ENCODE results near the gene TMOD3. TPM values are rescaled to one million over a fixed set of nuclear protein-coding genes. Genes with fewer than 3 reads are reported as not detected.
"Not testable (repeated sequence)": the region's sequence is repeated elsewhere in the genome, so short reads cannot be mapped to it uniquely, and the experiment has no call there.

TMOD3 gene
- total RNA-seq, 1 experiment from 2014 or later, result 94.6 TPM

DNA sequence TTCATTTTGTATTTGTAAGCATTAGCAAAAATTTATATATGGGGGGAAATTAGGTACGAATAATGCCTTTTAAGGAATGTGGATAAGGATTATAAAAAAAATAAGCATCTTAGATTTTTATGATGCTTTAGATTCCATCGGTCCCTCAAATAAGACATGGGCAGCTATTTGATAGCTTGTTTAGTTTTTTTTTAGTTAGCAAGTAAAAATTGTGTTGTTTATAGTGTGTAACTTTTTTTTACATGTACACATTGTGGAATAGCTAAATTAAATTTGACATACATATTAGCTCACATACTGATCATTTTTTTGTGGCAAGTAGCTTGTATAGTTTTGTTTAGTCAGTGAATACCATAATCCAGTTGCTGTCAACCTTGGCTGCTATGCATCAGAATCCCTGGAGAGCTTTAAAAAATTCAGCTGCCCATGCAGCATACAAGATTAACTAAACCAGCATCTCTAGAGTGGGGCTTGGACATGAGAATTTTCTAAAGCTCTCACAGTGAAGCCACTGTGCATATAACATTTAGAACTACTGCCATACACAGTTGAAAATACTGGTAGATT, 53.9 kb downstream of the TMOD3 start:
- no peaks in the 10 kb centered on the region for H3K27me3 Mint-ChIP-seq (ENCODE audit: insufficient read depth, unreplicated experiment)
- no peak overlapping the region for H3K27ac Mint-ChIP-seq (ENCODE audit: low read depth, unreplicated experiment)
- TF ChIP-seq, protein P1, sequence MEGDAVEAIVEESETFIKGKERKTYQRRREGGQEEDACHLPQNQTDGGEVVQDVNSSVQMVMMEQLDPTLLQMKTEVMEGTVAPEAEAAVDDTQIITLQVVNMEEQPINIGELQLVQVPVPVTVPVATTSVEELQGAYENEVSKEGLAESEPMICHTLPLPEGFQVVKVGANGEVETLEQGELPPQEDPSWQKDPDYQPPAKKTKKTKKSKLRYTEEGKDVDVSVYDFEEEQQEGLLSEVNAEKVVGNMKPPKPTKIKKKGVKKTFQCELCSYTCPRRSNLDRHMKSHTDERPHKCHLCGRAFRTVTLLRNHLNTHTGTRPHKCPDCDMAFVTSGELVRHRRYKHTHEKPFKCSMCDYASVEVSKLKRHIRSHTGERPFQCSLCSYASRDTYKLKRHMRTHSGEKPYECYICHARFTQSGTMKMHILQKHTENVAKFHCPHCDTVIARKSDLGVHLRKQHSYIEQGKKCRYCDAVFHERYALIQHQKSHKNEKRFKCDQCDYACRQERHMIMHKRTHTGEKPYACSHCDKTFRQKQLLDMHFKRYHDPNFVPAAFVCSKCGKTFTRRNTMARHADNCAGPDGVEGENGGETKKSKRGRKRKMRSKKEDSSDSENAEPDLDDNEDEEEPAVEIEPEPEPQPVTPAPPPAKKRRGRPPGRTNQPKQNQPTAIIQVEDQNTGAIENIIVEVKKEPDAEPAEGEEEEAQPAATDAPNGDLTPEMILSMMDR (IDR thresholded peaks at IDR 0.05; ENCODE audit: unreplicated experiment), result no peak
- H3K36me3 Mint-ChIP-seq (ENCODE audit: insufficient read depth, unreplicated experiment), result peaks cover 38% of the 10 kb centered on the region
- no peak overlapping the region for H3K4me3 Mint-ChIP-seq (ENCODE audit: unreplicated experiment)
- intact Hi-C loops (cut with micrococcal nuclease), result no loop called here
- DNase-seq (ENCODE audit: unreplicated experiment), result no peak
- ChIA-PET CTCF (interaction anchor here (0.7 to 1.7 kb wide), 5 partner anchors 17 to 203 kb away, joined by 3 to 5 read pairs (median 3); no protein-coding TSS in a partner anchor), POLR2A (interaction anchor here (0.6 to 1.8 kb wide), 2 partner anchors 17 to 53 kb away, joined by 4 to 7 read pairs; no protein-coding TSS in a partner anchor)
- peaks cover 30% of the 10 kb centered on the region for H3K4me1 Mint-ChIP-seq (ENCODE audit: insufficient read depth, unreplicated experiment)
- BruUV-seq (replicated peaks), result no TSS peak
- H3K9me3 Mint-ChIP-seq (ENCODE audit: unreplicated experiment), result no peaks in the 10 kb centered on the region

DNA sequence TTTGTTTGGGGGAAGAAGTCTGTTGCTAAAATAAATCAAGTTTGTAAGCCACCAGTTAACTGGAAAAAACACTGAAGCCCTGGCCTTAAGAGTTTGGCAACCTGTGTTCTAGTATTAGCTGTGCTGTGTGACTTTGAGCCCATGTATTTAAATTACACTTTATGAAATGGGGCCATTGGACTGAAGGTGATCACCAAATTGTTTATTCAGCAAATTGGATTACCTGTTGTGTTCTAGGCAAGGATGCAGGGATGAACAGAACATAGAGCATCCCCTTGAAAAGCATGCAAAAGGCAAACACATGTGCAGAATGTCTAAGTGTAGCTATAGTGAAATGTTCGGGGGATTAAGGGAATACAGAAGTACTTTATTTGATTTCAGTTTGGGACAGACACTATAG, 54.6 kb downstream of the TMOD3 start:
- peaks cover 29% of the 10 kb centered on the region for H3K4me1 Mint-ChIP-seq (ENCODE audit: insufficient read depth, unreplicated experiment)
- ChIA-PET CTCF (interaction anchor here (1.7 kb wide), 1 partner anchor 16 kb away, joined by 5 read pairs; no protein-coding TSS in a partner anchor), POLR2A (no interaction called here)
- peaks cover 42% of the 10 kb centered on the region for H3K36me3 Mint-ChIP-seq (ENCODE audit: insufficient read depth, unreplicated experiment)
- no peak overlapping the region for H3K27ac Mint-ChIP-seq (ENCODE audit: low read depth, unreplicated experiment)
- H3K4me3 Mint-ChIP-seq (ENCODE audit: unreplicated experiment), result no peak overlapping the region
- BruUV-seq (replicated peaks), result no TSS peak
- H3K27me3 Mint-ChIP-seq (ENCODE audit: insufficient read depth, unreplicated experiment), result no peaks in the 10 kb centered on the region
- intact Hi-C loops (cut with micrococcal nuclease), result no loop called here
- no peak for DNase-seq (ENCODE audit: unreplicated experiment)
- TF ChIP-seq, protein P1 (IDR thresholded peaks at IDR 0.05; ENCODE audit: unreplicated experiment), result no peak
- no peaks in the 10 kb centered on the region for H3K9me3 Mint-ChIP-seq (ENCODE audit: unreplicated experiment)

DNA sequence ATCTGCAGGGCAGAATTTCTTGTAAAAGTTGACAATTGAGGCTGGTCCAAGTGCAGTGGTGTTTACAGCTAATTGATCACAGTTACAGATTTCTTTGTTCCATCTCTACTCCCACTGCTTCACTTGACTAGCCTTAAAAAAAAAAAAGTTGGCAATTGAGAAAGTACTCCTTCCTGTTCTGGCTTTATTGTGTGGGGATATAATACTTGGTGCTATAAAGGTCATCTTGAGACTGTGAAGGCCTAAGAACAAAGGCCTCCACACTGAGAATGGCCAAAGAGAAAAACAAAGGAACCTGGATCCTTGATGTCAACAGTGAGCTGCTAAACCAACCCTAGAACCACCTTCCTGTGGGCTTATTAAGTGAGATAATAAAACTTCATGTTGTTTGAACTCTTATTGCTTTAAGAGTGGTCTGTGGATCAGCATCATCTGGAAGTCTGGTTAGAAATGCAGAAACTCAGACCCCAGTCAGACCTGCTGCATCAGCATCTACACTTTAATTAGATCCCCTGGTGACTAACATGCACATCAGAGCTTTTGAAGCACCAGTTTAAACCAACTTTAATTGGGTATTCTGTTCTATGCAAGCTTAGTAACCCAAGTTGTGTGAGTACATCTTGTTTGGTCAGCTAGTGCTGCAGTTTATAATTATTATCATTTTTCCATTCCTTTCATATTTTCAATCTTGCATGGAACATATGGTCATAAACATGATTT, 55.2 kb downstream of the TMOD3 start:
- no TSS peak for BruUV-seq (replicated peaks)
- DNase-seq (ENCODE audit: unreplicated experiment), result no peak
- H3K9me3 Mint-ChIP-seq (ENCODE audit: unreplicated experiment), result no peaks in the 10 kb centered on the region
- no peaks in the 10 kb centered on the region for H3K27me3 Mint-ChIP-seq (ENCODE audit: insufficient read depth, unreplicated experiment)
- peaks cover 48% of the 10 kb centered on the region for H3K36me3 Mint-ChIP-seq (ENCODE audit: insufficient read depth, unreplicated experiment)
- no peak overlapping the region for H3K27ac Mint-ChIP-seq (ENCODE audit: low read depth, unreplicated experiment)
- TF ChIP-seq, protein P1 (IDR thresholded peaks at IDR 0.05; ENCODE audit: unreplicated experiment), result no peak
- intact Hi-C loops (cut with micrococcal nuclease), result no loop called here
- CTCF ChIA-PET, result interaction anchor here (0.6 to 1.7 kb wide), 2 partner anchors 16 to 128 kb away, joined by 4 to 5 read pairs; no protein-coding TSS in a partner anchor
- no peak overlapping the region for H3K4me3 Mint-ChIP-seq (ENCODE audit: unreplicated experiment)
- peaks cover 23% of the 10 kb centered on the region for H3K4me1 Mint-ChIP-seq (ENCODE audit: insufficient read depth, unreplicated experiment)
- POLR2A ChIA-PET, result no interaction called here

DNA sequence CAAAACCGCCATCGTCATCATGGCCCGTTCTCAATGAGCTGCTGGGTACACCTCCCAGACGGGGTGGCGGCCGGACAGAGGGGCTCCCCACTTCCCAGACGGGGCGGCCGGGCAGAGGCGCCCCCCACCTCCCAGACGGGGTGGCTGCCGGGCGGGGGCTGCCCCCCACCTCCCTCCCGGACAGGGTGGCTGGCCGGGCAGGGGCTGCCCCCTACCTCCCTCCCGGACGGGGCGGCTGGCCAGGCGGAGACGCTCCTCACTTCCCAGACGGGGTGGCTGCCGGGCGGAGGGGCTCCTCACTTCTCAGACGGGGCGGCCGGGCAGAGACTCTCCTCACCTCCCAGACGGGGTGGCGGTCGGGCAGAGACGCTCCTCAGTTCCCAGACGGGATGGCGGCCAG, 56.3 kb downstream of the TMOD3 start:
- intact Hi-C loops (cut with micrococcal nuclease); CTCF ChIA-PET: not testable (repeated sequence)

More for the DNA sequence above, 56.3 kb downstream of the TMOD3 start:
- Mint-ChIP-seq H3K36me3 (ENCODE audit: insufficient read depth, unreplicated experiment) (peaks cover 47% of the 10 kb centered on the region), H3K4me1 (ENCODE audit: insufficient read depth, unreplicated experiment) (peaks cover 12% of the 10 kb centered on the region)
- H3K27ac Mint-ChIP-seq (ENCODE audit: low read depth, unreplicated experiment); POLR2A ChIA-PET; BruUV-seq (replicated peaks); DNase-seq (ENCODE audit: unreplicated experiment); H3K27me3 Mint-ChIP-seq (ENCODE audit: insufficient read depth, unreplicated experiment); H3K9me3 Mint-ChIP-seq (ENCODE audit: unreplicated experiment); H3K4me3 Mint-ChIP-seq (ENCODE audit: unreplicated experiment): not testable (repeated sequence)
